Activated CD4-positive, alpha-beta T cell treated with anti-CD3 and anti-CD28 coated beads, Interleukin-2, amount 50 U/mL, for 24 hours (primary cell): ENCODE measurements around the gene LRRC3B.

Experiments used
- DNase-seq, 2 donors: peaks; one replicate each; pipeline ENCODE4 v3.0.0-alpha.2; 2020; ENCODE audit warnings: low read depth in 1 of 2, low spot score in 1 of 2

The LRRC3B gene

GRCh38 chr3:26630669-26631389 lies 8.3 kb downstream of the LRRC3B start:
- no peak for DNase-seq

- DNase-seq: no peak
Measured at GRCh38 chr3:26631390-26631738, 8.8 kb downstream of the LRRC3B start.

GRCh38 chr3:26634601-26635000 lies 12.0 kb downstream of the LRRC3B start:
- DNase-seq: no peak

- no peak for DNase-seq
Measured at GRCh38 chr3:26636096-26636727, 13.6 kb downstream of the LRRC3B start.

GRCh38 chr3:26637698-26638097 lies 15.1 kb downstream of the LRRC3B start:
- DNase-seq: no peak

GRCh38 chr3:26638113-26638512 lies 15.5 kb downstream of the LRRC3B start:
- no peak for DNase-seq

- no peak for DNase-seq
Measured at GRCh38 chr3:26639339-26639738, 16.8 kb downstream of the LRRC3B start.

- no peak for DNase-seq
Measured at GRCh38 chr3:26647078-26647477, 24.5 kb downstream of the LRRC3B start.

- no peak for DNase-seq
Measured at GRCh38 chr3:26648461-26648860, 25.9 kb downstream of the LRRC3B start.

- DNase-seq: no peak
Measured at GRCh38 chr3:26652164-26652563, 29.6 kb downstream of the LRRC3B start.

- no peak for DNase-seq
Measured at GRCh38 chr3:26653811-26654425, 31.3 kb downstream of the LRRC3B start.

GRCh38 chr3:26655231-26655630 lies 32.7 kb downstream of the LRRC3B start:
- DNase-seq: no peak

GRCh38 chr3:26657348-26657976 lies 34.9 kb downstream of the LRRC3B start:
- no peak for DNase-seq

GRCh38 chr3:26668171-26668570 lies 45.6 kb downstream of the LRRC3B start:
- DNase-seq: no peak

GRCh38 chr3:26668696-26669095 lies 46.1 kb downstream of the LRRC3B start:
- no peak for DNase-seq

- DNase-seq: no peak
Measured at GRCh38 chr3:26675336-26675735, 52.8 kb downstream of the LRRC3B start.

- DNase-seq: no peak
Measured at GRCh38 chr3:26681632-26682031, 59.1 kb downstream of the LRRC3B start.

GRCh38 chr3:26682406-26682805 lies 59.8 kb downstream of the LRRC3B start:
- DNase-seq: no peak

- DNase-seq: no peak
Measured at GRCh38 chr3:26683902-26684301, 61.3 kb downstream of the LRRC3B start.

GRCh38 chr3:26687466-26687865 lies 64.9 kb downstream of the LRRC3B start:
- DNase-seq: no peak

GRCh38 chr3:26699553-26699952 lies 77.0 kb downstream of the LRRC3B start:
- DNase-seq: no peak

- DNase-seq: no peak
Measured at GRCh38 chr3:26703519-26703918, 80.9 kb downstream of the LRRC3B start.
